Right lobe of liver (tissue), 6 donors: ENCODE data around the gene PHF21B. TPM values are rescaled to one million over a fixed set of nuclear protein-coding genes. Genes with fewer than 3 reads are reported as not detected.

Experiments used
- ATAC-seq, 4 donors: fragments of 200-7000 bp; cut with Tn5 transposase; one replicate each; pipeline ENCODE4 v1.9.1; 2020; ENCODE audit warnings: mild to moderate bottlenecking in 4 of 4, moderate library complexity in 4 of 4
- DNase-seq, 3 donors: peaks; one replicate each; pipeline ENCODE4 v3.0.0-alpha.2; 2020
- H3K27ac ChIP-seq, 3 donors: fragments of 200-600 bp; one replicate each; pipeline ENCODE4 v1.8.0; 2022
- H3K27me3 ChIP-seq, 2 donors: fragments of 200-600 bp; one replicate each; pipeline ENCODE4 v1.8.0; 2022
- H3K36me3 ChIP-seq, 4 donors: fragments of 200-600 bp; sonication (generic) in 1 of 4; one replicate each; pipeline versions ENCODE4 v1.5.1 to v1.8.0; 2017 to 2022; ENCODE audit warnings: control low read depth in 1 of 4
- H3K4me1 ChIP-seq, 4 donors: fragments of 200-600 bp; sonication (generic) in 1 of 4; one replicate each; pipeline versions ENCODE4 v1.5.1 to v1.8.0; 2017 to 2022; ENCODE audit warnings: control low read depth in 1 of 4
- H3K4me3 ChIP-seq, 3 donors: fragments of 200-600 bp; one replicate each; pipeline ENCODE4 v1.8.0; 2022
- H3K9me3 ChIP-seq, 4 donors: fragments of 200-600 bp; sonication (generic) in 1 of 4; one replicate each; pipeline versions ENCODE4 v1.5.1 to v1.8.0; 2017 to 2022; ENCODE audit warnings: control low read depth in 1 of 4
- CTCF ChIP-seq, 4 donors: fragments of 200-600 bp in 3 of 4; fragments of 450-650 bp in 1 of 4; IDR thresholded peaks; one replicate each; pipeline versions ENCODE4 v1.5.1 to v1.8.0; 2016 to 2022; ENCODE audit warnings: antibody characterized with exemption in 4 of 4, mild to moderate bottlenecking in 2 of 4
- POLR2A ChIP-seq: fragments of 450-650 bp; IDR thresholded peaks from one replicate; pipeline ENCODE4 v1.6.1; 2017; ENCODE audit warnings: antibody characterized with exemption, mild to moderate bottlenecking
- WGBS: methylation state at CpG from one replicate; pipeline ENCODE4 v1.1.6; 2018; ENCODE audit warnings: low coverage, low lambda C conversion rate; ENCODE audit not compliant: insufficient coverage; ENCODE audit errors: missing lambda C conversion rate; 5-methylcytosine and 5-hydroxymethylcytosine counted together
- intact Hi-C, 2 donors: fragments of 100-400 bp; cut with DNase I; formaldehyde crosslinking; loops; one replicate each; pipeline versions ENCODE4 v1.11.2 to v1.14.1; 2022
- total RNA-seq, 6 experiments: library from RNA; depleted of rRNA in 2 of 6; stranded (reverse); fragments of >200 nt in 2 of 6; fragmentation: NEBNext Ultra II Directional in 3 of 6; extraction: Animal tissue kit (Norgen Biotek cat#: 25700) in 3 of 6; gene quantifications; one replicate each; pipeline versions ENCODE4 v1.1.0 to v1.2.4, GENCODE V29; 2016 to 2023
- donor health status: DM: no; HTN: yes; CAD: no.
- donor health status: DM: no; HTN: no; CAD: no.
- donor health status: DM: no; HTN: no; CAD: no.
- donor health status: DM: no; HTN: yes; CAD: no.
- donor health status: DM: no; HTN: yes; CAD: no.

Gene PHF21B
- total RNA-seq, 6 experiments from 2014 or later = not detected

- Histone ChIP-seq H3K4me1 (no peaks in the 10 kb centered on the region), H3K27me3 (no peaks in the 10 kb centered on the region), H3K9me3 (no peaks in the 10 kb centered on the region), H3K36me3 (no peaks in the 10 kb centered on the region), H3K4me3 (no peak overlapping the region), H3K27ac (no peak overlapping the region)
- intact Hi-C loops = no loop called here
- ATAC-seq (no peak), DNase-seq (no peak)
- 69% methylated on average over 4 of the region's 9 CpGs for WGBS
- TF ChIP-seq CTCF (IDR thresholded peaks at IDR 0.05) (no peak), POLR2A (no peak)
Observed at GRCh38 chr22:44974454-44974853, 35.4 kb downstream of the PHF21B start.

GRCh38 chr22:44973829-44974228, 36.0 kb downstream of the PHF21B start:
- Histone ChIP-seq H3K36me3 (no peaks in the 10 kb centered on the region), H3K4me1 (no peaks in the 10 kb centered on the region), H3K9me3 (no peaks in the 10 kb centered on the region), H3K4me3 (no peak overlapping the region), H3K27me3 (no peaks in the 10 kb centered on the region), H3K27ac (no peak overlapping the region)
- intact Hi-C loops = no loop called here
- TF ChIP-seq CTCF (IDR thresholded peaks at IDR 0.05) = no peak
- TF ChIP-seq POLR2A = no peak
- ATAC-seq (no peak), DNase-seq (no peak)
- WGBS = 31% methylated on average over 1 of the region's 8 CpGs

- TF ChIP-seq POLR2A (no peak), CTCF (IDR thresholded peaks at IDR 0.05) (no peak)
Observed at GRCh38 chr22:44972363-44973083, 37.3 kb downstream of the PHF21B start.

GRCh38 chr22:44971651-44972362, 38.0 kb downstream of the PHF21B start:
- H3K27me3 ChIP-seq = no peaks in the 10 kb centered on the region
- ATAC-seq (peak in 1 of 4 donors; percentile 9), DNase-seq (no peak)
- H3K36me3 ChIP-seq = no peaks in the 10 kb centered on the region
- no peaks in the 10 kb centered on the region for H3K9me3 ChIP-seq
- H3K4me1 ChIP-seq = no peaks in the 10 kb centered on the region
- H3K27ac ChIP-seq = no peak overlapping the region
- TF ChIP-seq CTCF (IDR thresholded peaks at IDR 0.05) (no peak), POLR2A (no peak)
- intact Hi-C loops = no loop called here
- no peak overlapping the region for H3K4me3 ChIP-seq
- 50% methylated on average over 8 of the region's 11 CpGs for WGBS

More at GRCh38 chr22:44972363-44973083, 37.3 kb downstream of the PHF21B start:
- 49% methylated on average over 19 of the region's 23 CpGs for WGBS
- Histone ChIP-seq H3K27ac (no peak overlapping the region), H3K36me3 (no peaks in the 10 kb centered on the region), H3K27me3 (no peaks in the 10 kb centered on the region), H3K4me3 (no peak overlapping the region), H3K4me1 (no peaks in the 10 kb centered on the region), H3K9me3 (no peaks in the 10 kb centered on the region)
- DNase-seq = no peak
- no peak for ATAC-seq
- intact Hi-C loops = no loop called here
